Stimulated activated CD4-positive, alpha-beta T cell treated with anti-CD3 and anti-CD28 coated beads, Interleukin-1b, Interleukin-23, amount 100 ng/mL, for 1 hour (primary cell): ENCODE results near the gene HOXB8.
A peak's percentile ranks its signal among the peaks of the same experiment; 100 is the strongest.

Experiments
- DNase-seq, 2 donors: peaks; one replicate each; pipeline ENCODE4 v3.0.0-alpha.2; 2020; ENCODE audit warnings: low read depth in 2 of 2

HOXB8 gene

GRCh38 chr17:48583708-48584222, 31.3 kb downstream of the HOXB8 start:
- DNase-seq: no peak

GRCh38 chr17:48582750-48583069, 32.4 kb downstream of the HOXB8 start:
- DNase-seq: no peak

GRCh38 chr17:48579760-48580554, 35.1 kb downstream of the HOXB8 start:
- no peak for DNase-seq

- DNase-seq: no peak
Measured at GRCh38 chr17:48579471-48579759, 35.7 kb downstream of the HOXB8 start.

GRCh38 chr17:48578616-48579470, 36.2 kb downstream of the HOXB8 start:
- DNase-seq: no peak

- DNase-seq: peak in 1 of 2 donors; percentile 42
Measured at GRCh38 chr17:48577946-48578615, 37.0 kb downstream of the HOXB8 start, which contains the start of gene HOXB4. HOXB4 (minus strand) TSS chr17:48578350; CDS start chr17:48578319, 31 bp downstream.

- DNase-seq: no peak
Measured at GRCh38 chr17:48577330-48577945, 37.7 kb downstream of the HOXB8 start.

- DNase-seq: no peak
Measured at GRCh38 chr17:48576479-48577309, 38.4 kb downstream of the HOXB8 start.

- DNase-seq: no peak
Measured at GRCh38 chr17:48575673-48576478, 39.2 kb downstream of the HOXB8 start.

- DNase-seq: no peak
Measured at GRCh38 chr17:48575066-48575582, 40.0 kb downstream of the HOXB8 start.

GRCh38 chr17:48574505-48575065, 40.5 kb downstream of the HOXB8 start:
- no peak for DNase-seq

GRCh38 chr17:48571826-48572417, 43.2 kb downstream of the HOXB8 start:
- no peak for DNase-seq

GRCh38 chr17:48571024-48571818, 43.9 kb downstream of the HOXB8 start:
- no peak for DNase-seq

- DNase-seq: no peak
Measured at GRCh38 chr17:48570325-48571023, 44.6 kb downstream of the HOXB8 start.

GRCh38 chr17:48569674-48570324, 45.3 kb downstream of the HOXB8 start:
- no peak for DNase-seq

- no peak for DNase-seq
Measured at GRCh38 chr17:48569240-48569582, 45.9 kb downstream of the HOXB8 start.

GRCh38 chr17:48568499-48569239, 46.4 kb downstream of the HOXB8 start:
- no peak for DNase-seq
